GM19351 (cell line): Measurements from ENCODE around the gene KDM5A.
"Not testable (repeated sequence)": the region's sequence is repeated elsewhere in the genome, so short reads cannot be mapped to it uniquely, and the experiment has no call there.

Source experiments
- ATAC-seq: cut with Tn5 transposase; IDR thresholded peaks from one replicate; pipeline ENCODE4 v1.9.1; 2021; ENCODE audit warnings: mild to moderate bottlenecking, moderate library complexity; ENCODE audit not compliant: unreplicated experiment

Gene KDM5A

GRCh38 chr12:389142-390096 is at the start of gene KDM5A:
Gene KDM5A (minus strand): TSS chr12:389320. CDS start chr12:389091, 229 bp downstream.
- ATAC-seq = peak; percentile 93

DNA sequence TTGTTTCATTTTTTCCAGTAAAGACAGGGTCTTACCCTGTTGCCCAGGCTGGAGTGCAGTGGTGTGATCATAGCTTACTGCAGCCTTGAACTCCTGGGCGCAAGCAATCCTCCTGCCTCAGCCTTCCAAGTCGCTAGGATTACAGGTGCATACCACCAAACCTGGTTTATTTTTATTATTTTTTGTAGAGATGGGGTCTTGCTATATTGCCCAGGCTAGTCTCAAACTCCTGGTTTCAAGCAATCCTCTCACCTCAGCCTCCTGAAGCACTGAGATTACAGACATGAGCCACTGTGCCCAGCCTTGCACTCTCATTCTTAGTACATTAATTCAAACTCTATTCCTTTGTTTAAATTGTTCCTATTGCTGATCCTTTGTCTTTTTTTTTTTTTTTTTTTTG is 46.6 kb upstream of the KDM5A start:
- ATAC-seq = not testable (repeated sequence)

DNA sequence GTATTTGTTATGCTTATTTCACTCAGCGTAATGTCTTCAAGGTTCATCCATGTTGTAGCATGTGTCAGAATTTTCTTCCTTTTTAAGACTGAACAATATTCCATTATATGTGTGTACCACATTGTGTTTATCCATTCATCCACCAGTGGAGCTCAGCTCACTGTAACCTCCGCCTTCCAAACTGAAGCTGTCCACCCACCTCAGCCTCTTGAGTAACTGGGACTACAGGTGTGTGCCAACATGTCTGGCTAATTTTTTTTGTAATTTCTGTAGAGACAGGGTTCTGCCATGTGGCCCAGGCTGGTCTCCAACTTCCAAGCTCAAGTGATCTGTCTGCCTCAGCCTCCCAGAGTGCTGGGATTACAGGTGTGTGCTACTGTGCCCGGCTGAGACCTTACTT is 33.4 kb upstream of the KDM5A start:
- ATAC-seq = no peak

GRCh38 chr12:418432-418831 is 29.3 kb upstream of the KDM5A start:
- no peak for ATAC-seq

DNA sequence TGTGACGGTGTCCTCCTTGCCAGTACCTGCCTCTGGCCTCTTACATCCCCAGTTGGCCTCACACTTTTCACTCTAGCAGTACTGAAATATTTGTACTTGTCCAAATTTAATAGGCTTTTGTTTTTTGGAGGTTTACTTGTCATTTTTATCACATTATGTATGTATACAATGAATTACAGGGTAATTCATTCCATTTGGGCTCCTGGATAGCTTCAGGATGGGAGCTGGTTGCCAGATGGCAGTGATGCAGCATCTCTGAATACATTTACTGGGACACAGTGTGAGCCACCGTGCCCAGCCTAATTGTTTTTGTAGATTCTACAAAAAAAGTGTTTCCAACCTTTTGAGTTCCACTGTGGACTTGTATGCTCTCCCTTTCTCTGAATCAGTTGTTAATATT is 25.7 kb upstream of the KDM5A start:
- no peak for ATAC-seq

DNA sequence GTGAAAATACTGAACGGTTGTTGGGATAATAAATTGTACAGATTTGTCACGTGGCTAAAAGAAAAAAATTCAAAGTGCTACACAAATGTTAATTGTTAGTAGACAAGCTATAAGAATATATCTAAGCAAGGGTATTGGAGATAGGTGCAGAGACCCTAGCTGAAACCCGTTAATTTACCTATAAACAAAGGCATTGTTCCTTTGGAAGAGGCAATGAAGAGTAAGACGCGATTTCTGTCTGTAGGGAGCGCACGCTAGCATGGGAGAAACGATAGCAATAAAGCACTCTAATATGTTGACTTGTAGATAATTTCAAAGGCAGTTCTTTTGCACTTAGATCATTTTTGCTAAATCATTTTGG is 12.9 kb upstream of the KDM5A start:
- no peak for ATAC-seq

- peak; percentile 95 for ATAC-seq
These were observed 12.3 kb upstream of the KDM5A start, which contains the start of gene CCDC77 for GRCh38 chr12:401235-402028. Gene CCDC77 (plus strand): TSS chr12:401644. CDS start chr12:409384, 7,740 bp downstream.

DNA sequence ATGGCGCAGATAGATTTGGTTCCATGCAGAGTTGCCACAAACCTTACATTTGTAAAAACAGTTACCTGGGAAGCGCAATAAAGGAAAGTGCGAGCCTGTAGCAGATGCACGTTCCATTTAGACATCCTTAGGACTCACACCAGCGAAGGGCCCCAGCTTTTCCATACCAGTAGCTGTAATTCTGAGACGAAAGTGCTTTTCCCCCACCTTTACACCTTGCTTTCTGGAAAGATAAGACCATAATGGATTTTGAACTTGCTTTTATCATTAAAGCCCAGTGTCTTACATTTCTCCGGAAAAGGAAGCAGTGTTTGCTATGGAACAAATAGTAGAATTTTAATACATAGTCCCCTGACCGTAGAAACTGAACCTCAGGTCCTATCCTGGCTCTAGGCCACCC is 11.7 kb upstream of the KDM5A start:
- no peak for ATAC-seq

DNA sequence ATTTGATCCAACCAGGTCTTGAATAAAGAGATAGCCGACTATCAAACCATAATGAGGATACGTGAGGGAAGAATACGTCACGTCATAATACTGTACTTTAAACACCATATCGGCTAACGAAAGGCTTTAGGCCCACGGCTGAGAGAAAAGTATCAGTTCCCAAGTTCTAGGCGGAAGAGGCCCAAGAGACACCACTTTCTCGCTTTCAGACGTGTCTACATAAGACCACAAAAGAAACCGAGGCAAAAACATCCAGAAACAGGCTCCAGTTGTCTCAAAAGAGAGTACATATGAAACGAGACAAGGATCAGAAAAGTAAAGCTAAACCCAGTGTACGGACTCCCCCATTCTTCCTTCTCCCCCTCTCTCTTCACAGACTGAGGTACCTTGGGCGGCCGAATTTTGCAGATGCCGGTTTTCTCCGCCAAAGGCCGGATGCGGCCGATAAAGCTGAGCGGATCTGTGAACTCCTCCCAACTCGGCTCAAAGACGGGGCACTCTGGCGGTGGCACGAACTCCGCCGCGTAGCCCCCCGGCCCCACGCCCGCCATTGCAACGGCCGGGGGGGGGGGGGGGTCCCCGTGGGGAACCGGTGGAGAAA is 479 bp downstream of the KDM5A start:
- peak; percentile 25 for ATAC-seq

DNA sequence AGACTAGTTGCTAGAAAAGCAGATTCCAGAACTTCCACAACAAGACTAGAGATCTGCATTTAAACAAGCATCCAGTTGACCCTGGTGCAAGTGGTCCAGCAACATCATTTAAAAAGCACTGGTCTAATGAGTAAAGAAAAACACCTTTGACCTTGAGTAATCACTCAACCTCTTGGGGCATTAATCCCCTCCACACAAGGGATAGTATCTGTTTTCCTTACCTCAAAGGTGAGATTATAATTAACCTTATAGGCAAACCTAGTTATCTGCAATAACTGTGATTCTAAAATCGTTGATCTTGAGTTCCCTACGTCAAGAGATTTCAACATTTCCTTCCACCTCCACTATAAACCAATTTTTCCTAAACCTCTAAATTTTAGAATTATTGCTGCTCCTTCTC is 1.1 kb downstream of the KDM5A start:
- ATAC-seq = no peak

GRCh38 chr12:386651-387050 is 2.5 kb downstream of the KDM5A start:
- ATAC-seq = no peak

DNA sequence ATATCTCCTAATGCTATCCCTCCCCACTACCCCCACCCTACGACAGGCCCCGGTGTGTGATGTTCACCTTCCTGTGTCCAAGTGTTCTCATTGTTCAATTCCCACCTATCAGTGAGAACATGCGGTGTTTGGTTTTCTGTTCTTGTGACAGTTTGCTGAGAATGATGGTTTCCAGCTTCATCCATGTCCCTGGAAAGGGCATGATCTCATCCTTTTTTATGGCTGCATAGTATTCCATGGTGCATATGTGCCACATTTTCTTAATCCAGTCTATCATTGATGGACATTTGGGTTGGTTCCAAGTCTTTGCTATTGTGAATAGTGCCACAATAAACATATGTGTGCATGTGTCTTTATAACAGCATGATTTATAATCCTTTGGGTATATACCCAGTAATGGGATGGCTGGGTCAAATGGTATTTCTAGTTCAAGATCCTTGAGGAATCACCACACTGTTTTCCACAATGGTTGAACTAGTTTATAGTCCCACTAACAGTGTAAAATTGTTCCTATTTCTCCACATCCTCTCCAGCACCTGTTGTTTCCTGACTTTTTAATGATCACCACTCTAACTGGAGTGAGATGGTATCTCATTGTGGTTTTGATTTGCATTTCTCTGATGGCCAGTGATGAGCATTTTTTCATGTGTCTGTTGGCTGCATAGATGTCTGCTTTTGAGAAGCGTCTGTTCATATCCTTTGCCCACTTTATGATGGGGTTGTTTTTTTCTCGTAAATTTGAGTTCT is 18.2 kb downstream of the KDM5A start:
- not testable (repeated sequence) for ATAC-seq

DNA sequence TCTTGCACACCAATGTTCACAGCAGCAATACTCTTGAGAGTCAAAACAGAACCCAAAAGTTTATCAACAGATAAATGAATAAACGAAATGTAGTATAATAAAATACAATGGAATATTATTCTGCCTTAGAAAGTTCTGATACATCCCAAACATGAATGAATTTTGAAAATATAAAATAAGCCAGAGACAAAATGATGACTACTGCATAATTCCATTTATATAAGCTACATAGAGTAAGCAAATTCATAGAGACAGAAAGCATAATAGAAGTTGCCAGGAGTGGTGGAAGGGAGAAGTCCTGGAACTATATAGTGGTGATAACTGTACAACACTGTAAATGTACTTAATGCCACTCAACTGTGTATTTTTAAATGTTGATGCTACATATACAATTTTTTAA is 21.1 kb downstream of the KDM5A start:
- no peak for ATAC-seq

DNA sequence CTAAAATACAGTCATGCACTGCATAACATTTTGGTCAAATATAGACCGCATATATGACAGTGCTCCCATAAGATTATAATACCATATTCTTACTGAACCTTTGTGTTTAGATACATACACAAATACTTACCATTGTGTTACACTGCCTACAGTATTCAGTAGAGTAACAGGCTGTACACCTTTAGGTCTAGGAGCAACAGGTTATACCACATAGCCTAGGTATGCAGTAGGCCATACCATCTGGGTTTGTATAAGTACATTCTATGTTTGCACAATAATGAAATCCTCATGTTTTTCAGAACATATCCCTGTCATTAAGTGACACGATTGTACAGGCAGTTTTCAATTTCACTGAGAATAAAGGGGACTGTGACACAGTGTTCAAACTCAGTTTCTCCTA is 22.3 kb downstream of the KDM5A start:
- no peak for ATAC-seq

DNA sequence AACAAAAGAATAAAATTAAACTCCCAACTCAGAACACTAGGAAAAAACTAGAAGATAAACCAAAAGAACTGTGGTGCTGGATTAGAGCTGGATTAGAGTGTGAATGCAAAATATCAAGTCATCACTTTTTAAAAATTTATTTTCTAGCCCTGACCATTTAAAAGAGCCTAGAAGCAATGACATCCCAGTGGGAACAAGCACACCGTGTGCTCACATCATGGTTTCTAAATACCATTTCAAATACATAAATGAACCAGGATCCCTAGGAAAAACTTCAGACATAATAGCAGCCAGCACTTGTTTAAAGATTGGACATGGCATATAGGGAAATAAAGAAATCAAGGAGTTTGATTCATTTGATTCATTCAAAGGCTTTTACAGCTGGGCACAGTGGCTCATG is 30.0 kb downstream of the KDM5A start:
- ATAC-seq = no peak

DNA sequence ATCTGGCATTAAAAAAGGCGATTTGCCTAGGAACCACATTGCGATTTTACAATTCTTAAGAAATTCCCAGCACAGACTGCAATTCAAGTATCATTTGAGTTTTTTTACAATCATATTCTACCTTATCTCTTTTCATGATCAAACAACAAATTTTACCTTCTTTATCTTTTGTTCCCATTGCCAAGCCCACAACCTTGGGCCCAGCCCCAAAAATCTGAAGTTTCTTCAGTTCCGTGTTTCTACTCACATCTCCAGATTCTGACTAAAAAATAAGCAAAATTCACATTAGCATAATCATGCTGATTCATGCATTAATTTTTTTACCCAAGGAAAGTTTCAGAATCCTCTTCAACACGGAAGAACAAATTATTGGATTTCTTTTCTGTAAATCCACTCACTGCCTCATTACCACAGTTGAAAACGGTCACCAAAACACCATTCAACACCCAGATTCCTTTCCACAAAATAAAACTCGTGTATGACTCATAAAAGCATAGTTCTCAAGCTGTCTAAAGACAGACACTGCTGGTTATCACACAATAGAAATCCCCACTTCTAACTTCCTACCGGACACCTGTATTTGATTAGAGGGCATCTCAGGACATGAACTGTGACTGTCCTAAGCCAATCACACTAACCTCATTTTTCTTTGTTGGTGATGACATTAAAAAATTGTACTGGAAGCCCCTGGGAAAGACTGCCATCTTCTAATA is 32.7 kb downstream of the KDM5A start:
- no peak for ATAC-seq

DNA sequence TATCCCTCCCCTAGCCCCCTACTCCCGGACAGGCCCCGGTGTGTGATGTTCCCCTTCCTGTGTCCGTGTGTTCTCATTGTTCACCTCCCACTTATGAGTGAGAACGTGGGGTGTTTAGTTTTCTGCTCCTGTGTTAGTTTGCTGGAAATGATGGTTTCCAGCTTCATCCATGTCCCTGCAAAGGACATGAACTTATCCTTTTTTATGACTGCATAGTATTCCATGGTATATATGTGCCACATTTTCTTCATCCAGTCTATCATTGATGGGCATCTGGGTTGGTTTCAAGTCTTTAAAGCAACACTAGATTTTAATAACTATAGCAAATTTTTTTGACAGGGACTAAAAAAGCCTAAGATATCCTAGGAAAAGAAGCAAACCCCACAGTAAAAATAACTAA is 37.9 kb downstream of the KDM5A start:
- not testable (repeated sequence) for ATAC-seq

- not testable (repeated sequence) for ATAC-seq
These were observed 39.5 kb downstream of the KDM5A start for GRCh38 chr12:349625-350024.

DNA sequence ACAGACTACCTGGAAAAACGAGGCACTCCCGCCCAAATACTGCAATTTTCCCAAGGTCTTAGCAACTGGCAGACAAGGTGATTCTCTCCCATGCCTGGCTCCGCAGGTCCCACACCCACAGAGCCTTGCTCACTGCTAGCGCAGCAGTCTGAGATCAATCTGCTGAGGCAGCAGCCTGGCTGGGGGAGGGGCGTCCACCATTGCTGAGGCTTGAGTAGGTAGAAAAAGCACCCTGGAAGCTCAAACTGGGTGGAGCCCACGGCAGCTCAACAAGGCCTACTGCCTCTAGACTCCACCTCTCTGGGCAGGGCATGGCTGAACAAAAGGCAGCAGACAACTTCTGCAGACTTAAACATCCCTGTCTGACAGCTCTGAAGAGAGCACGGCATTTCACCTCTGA is 46.1 kb downstream of the KDM5A start:
- ATAC-seq = not testable (repeated sequence)

DNA sequence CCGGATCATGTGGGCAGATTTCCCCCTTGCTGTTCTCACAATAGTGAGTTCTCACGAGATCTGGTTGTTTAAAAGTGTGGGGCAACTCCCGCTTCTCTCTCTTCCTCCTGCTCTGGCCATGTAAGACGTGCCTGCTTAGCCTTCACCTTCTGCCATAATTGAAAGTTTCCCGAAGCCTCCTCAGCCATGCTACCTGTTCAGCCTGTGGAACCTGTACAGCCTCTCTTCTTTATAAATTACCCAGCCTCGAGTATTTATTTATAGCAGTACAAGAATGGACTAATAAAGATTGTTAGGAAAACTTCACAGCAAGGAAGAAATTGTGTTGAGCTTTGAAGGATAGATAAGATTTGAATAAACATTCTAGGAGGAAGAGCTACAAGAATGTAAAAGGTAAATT is 52.1 kb downstream of the KDM5A start:
- ATAC-seq = no peak
